HG03457 (cell line): ENCODE data around the gene COL26A1.
"Not testable (repeated sequence)": the region's sequence is repeated elsewhere in the genome, so short reads cannot be mapped to it uniquely, and the experiment has no call there.

Source experiments
- ATAC-seq: cut with Tn5 transposase; IDR thresholded peaks from one replicate; pipeline ENCODE4 v1.9.1; 2021; ENCODE audit warnings: moderate number of reproducible peaks; ENCODE audit not compliant: unreplicated experiment

COL26A1 gene

DNA sequence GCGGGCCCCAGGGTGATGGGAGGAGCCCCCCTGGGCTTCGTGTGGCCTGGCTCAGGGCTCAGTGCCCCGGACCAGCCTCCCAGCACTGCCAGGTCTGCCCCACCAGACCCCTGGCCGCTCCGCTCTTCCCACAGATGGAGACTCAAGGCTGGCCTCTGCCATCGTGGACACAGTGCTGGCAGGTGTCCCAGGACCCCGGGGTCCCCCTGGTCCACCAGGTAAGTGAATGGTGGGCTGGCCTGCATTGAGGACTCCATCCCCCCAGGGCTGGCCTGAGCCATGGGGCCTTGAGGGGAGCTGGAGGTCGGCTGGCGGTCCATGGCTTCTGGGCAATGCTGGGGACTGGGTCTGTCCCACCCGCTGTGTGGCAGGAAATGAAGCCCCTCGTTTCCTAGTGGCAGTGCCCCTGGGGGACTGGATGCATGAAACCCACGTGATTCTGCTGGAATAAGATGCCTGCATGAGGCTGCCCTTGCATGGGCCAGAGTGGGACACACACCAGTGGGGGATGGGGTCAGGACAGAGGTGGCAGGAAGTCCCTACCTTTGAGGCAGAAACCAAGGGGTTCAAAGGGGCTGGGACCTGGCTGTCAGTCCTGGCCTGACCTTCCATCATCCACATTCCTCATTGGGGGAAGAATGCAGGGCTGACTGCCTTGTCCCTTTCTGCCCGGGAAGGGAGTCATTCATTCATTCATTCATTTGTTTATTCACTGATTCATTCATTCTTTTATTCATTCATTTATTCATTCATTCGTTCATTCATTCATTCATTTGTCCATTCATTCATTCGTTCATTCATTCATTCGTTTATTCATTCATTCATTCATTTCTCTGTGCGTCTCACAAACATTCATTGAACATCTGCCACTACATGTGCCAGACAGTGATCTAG, 184.6 kb downstream of the COL26A1 start:
- no peak for ATAC-seq

DNA sequence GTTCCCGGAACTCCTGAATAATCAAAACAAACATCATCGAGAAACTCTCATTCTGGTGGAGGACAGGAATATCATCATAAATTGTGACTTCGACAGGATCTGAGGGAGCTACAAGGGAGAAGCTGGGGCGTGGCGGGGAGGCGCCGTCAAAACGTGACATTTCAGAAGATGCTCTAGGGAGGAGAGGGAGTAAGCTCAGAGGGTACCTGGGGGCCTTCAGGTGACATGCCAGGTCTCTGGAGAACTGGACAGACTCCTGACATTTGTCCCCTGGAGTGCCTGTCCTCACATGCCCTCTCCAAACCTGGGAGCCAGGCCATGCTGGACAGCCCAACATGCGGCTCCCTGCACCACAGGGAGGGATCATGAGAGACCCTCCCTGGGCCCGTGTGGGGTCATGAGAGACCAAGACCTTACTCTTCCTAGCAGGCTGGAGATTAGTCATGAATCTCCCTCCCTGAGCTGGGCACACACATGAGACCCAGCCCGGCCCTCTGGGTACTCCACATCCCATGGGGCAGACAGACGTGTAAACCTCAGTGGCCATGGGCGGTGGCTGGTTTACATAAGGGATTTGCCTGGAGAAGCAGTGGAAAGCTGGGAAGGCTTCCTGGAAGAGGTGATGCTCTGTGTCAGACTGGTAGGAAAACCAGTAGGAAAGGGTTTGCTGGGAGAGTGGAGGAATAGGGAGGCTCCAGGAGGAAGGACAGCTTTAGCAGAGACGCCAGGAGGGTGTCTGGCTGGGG, 185.4 kb downstream of the COL26A1 start:
- no peak for ATAC-seq

DNA sequence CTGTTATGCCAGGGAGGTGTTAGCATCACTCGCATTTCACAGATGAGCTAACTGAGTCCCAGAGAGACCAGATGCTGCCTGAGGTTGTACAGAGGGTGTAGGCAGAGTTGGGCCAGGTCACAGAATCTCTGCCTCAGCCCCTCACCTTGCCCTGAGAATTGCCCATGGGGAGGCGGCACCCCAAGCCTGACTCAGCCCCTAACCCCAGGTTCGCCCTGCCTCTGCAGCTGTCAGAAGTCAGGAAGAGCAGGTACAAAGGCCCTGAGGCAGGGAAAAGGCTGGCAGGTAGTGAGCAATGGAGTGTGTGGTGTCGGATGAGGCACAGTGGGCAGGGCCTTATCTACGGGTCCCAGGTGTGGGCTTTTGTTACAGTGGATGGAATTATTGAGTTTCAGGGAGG, 187.1 kb downstream of the COL26A1 start:
- ATAC-seq = no peak

DNA sequence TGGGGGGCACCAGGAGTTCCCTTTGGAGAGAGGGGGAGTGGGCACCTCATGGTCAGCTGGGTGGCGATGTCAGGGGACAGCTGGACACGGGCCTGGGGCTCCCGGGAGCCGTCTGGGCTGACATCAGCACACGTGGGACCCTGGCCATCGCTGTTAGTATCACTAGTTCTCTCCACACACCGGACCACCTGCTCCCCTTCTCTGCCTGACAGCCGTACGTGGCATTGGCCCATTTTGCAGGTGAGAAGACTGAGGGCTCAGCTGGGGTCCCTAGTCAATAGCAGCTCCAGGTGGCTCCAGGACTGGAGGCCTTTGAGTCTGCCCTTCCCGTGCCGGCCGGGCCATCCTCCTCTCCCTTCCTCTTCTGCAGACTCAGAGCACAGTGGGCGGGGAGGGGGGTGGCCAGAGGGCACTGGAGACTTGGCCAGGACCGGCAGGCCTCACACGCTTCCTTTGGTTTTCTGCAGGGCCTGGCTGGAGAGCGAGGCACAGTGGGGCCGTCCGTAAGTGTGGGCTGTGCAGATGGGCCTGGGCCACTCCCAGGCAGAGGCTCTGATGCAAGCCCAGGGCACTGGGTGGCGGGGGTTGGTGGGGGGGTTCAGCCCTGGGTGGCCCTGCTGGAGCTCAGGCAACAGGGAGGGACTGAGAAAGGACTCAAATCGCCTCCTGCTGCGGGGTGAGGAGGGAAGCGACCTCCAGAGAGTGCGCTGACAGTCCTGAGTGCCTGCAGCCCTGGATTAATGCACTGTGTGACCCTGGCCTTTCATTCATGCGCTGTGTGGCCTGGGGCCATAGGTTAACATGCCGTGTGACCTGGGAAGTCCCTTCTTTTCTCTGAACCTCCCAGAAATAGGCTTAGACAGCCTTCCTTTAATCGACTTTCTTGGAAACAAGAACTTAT, 188.2 kb downstream of the COL26A1 start:
- no peak for ATAC-seq

DNA sequence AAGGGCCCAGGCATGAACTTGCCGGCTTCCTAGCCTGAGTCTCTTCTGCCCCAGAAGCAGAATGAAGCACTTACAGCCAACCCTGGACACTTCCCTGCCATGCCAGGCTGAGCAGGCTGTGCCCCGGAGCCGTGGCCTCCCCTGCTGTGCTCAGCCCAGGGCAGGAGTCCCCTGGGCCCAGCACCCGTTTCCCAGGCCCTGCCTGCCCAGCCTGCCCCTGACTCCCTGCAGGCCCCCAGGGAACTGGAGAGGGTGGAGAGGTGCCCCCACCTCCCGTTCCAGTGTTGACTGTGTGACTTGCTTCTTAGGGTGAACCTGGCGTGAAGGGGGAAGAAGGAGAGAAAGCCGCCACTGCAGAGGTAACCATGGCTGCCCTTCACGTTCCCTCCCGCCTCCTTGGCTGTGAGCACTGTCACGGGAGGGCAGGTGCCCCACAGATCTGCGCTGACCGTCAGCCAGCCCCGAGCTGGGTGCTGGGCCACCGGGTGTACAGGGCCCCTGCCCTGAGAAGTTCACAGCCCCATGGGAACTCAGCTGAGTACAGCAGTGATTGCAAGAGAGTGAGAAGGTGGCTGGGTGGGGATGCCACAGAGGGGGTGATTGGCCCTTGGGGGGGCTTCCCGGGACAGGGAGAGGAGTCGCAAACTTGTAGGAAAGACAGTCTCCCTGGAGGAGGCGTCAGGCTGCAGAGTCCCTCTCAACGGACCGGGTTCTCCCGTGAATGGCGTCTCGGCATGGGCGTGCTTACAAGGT, 190.5 kb downstream of the COL26A1 start:
- no peak for ATAC-seq

DNA sequence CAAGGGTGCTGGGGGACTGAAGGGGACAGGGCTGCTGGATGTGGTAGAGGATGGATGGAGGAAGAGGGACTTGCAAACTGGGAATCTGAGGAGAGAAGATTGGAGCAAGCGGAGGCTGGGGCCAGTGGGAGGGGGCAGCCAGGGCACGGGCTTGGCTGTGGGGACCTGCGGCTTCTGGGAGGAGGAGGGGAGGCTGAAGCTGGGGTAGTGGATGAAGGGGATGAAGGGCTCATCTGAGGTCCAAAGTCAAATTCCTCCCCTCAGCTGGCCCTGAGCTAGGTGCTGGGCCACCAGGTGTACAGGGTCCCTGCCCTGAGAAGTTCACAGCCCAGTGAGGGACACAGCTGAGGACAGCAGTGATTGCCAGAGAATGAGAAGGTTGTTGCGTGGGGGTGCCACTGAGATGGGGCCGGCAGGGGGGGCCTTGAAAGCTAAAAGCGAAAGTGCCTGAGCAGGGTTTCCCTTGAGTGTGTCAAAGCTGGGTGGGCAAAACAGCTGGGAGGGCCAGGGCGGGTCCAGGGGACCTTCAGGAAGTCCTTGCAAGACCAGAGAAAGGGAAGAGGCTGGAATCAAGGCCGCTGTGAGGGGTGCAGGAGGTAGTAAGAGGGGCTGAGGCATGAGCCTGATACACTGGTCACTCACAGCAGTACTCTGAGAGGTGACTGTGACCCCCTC, 191.2 kb downstream of the COL26A1 start:
- no peak for ATAC-seq

DNA sequence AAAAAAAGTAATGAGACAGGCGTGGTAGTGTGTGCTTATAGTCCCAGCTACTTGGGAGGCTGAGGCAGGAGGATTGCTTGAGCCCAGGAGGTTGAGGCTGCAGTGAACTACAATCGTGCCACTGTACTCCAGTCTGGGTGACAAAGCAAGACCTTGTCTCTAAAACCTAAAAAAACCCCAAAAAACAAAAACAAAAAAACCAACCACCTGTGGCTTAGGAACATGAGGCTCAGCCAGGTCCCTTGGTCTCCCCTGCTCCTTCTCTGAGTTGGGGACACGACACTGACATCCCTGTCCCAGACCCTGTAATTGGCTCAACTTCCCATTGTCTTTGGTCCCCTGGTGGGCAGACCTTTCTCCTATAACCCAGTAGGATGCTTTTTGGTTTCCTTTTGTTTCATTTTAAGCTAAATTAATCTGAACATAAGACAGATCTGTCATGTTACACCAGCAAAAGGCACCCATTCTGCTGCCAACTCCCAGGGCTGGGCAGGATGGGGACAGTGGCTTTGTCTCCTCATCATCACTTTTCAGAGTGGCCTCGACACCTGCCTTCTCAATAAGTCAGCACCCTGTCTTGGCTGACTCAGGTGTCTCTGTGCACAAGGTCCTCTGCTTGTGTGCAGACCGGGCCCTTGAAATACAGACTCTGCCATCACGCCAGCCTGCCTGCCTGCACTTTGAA, 192.1 kb downstream of the COL26A1 start:
- no peak for ATAC-seq

DNA sequence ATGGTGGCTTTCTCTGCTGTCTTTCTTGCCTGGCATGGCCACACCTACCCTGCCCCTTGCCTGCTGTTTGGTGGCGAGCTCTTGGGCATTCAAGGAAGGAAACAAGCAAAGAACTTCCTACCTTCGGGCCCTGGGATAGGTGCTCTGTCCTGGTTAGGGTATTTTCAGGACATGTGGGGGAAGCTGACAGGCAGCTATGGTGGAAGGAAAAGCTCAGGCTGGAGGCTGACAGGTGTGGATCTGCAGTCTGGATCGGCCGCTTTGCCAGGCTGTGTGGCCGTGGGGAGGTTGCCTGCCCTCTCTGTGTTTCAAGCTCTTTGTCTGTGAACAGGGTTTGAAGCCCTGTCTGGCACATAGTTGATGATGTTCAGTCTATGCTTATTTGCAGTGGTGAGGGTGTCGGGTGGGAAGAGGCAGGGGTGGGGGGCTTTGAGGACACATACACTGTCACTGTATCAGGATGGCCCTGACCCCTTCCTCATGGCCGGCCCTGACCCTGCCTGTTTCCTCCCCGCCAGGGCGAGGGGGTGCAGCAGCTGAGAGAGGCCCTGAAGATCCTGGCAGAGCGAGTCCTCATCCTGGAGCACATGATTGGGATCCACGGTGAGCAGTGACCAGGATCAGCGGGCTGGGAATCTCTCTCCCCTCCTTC, 192.7 kb downstream of the COL26A1 start:
- ATAC-seq = no peak

DNA sequence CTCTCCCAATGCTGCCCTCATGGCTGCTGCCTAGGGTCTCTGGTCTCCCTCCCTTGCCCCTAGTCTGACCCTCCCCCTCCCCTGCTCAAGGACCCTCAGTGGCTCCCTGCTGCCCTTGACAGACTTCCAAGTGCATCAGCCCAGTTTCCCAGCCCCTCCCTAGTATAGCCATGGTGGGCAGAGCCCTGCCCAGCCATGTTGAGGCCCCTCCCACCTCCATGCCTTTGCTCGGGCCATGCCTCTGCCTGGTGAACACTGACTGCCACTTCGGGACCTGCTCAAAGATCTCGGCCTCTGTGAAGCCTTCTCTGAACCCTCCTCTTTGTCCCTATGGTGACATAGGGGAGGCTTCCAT, 193.2 kb downstream of the COL26A1 start:
- no peak for ATAC-seq

DNA sequence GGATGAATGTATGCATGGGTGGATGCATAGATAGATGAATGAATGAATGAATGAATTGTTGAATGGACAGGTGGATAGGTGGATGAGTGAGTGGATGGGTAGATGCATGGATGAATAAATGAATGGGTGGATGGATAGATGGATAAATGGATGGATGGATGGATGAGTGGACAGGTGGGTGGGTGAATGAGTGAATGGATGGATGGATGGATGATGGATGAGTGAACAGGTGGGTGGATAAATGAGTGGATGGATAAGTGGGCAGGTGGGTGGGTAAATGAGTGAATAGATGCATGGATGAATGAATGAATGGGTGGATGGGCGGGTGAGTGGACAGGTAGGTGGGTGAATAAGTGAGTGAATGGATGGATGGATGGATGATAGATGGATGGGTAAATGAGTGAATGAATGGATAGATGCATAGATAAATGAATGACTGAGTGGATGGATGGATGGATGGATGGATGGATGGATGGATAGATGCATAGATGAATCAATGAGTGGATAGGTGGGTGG, 193.8 kb downstream of the COL26A1 start:
- ATAC-seq = no peak

DNA sequence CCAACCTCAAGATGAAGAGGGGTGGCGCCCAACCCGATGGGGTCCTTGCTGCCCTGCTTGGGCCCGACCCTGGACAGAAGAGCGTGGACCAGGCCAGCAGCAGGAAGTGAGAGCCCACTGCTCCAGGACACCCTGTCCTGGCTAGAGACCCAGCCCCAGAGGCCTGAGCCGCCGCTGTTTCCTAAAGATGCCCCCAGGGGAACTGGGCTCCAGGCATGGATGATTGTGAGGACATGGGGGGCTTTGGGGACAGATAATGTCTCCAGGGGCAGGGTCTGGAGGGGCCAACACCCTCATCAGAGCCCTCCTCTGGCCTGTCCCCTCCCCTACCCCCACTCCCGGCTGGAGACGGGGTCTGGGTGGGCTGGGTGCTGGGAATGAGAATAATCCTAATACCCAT, 194.7 kb downstream of the COL26A1 start:
- no peak for ATAC-seq

DNA sequence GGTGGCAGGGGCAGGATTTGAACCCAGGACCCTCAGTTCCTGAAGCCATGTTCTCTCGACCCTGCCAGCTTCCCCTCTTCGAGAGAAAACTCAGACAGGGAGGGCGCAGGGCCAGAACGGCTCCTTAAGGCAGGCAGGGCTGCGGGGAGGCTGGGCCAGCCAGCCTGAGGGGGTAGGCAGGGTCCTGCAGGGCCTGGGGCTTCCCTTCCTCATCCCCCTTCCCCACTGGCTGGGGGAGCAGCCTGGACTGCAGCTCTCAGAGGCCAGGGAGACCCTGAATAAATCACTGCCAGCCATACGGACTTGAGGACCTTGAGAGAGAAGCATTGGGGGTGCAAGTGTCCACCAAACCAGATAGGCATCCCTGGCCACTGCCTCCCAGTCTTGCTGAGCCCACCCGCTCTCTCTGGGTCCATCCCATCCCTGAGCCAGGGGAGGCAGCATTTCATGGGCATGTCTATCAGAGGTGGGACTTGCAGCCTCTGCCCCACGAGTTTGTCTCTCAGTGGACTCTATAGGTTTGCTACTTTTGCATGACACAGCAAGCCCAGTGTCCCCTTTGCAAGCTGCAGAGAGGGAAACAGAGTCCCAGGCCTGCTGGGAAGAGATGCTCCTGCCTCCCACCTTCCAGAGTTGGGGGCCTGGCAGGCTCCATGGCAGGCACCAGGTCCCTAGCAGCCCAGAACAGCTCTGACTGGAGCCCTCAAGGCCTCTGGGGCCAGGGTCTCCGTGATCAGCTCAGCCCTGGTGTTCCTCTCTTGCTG, 195.5 kb downstream of the COL26A1 start:
- ATAC-seq = no peak

DNA sequence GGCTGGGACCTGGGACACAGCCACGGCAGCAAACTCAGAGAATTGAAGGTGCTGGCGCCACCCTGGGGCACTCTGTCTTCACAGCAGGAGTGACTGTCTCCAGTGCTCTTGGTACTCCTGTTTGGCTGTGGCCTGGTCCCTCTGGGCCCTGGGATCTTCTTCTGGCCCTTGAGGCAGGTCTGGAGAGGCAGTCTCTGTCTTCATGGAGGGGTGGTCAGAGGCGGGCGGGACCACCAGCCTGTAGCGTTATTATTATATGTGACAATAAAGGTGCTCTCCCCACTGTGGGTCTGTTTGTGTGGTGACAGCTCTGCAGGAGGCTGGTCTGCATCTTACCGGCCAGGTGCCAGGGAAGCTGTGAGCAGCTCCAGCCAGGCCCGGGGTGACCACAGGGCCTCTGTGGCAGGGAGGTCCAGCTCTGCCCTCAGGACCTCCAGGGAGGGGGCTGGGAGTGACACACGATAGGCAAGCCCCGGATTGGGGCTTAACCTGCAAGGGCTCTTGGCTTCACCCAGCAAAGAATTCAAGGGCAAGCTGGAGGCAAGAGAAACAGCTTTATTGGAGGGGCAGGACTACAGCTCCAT, 196.2 kb downstream of the COL26A1 start:
- no peak for ATAC-seq

DNA sequence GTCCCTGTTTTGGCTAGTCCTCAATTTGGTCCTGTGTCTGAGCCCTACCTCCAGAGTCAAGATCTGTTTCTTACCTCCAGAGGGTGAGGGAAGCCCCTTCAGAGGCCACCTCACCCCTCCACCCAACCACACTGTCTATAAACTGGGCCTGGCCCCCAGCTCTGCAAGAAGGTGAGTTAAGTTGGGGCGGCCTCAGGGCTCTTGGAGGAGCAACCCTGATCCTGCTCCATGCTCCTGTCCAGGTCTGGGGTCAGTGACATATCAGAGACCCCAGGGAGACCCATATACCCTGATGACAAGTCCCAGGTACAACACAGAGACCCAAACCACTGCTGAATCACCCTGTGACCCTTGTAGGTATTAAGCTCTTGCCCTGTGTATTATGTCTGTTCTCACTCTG, 196.9 kb downstream of the COL26A1 start:
- ATAC-seq = no peak

DNA sequence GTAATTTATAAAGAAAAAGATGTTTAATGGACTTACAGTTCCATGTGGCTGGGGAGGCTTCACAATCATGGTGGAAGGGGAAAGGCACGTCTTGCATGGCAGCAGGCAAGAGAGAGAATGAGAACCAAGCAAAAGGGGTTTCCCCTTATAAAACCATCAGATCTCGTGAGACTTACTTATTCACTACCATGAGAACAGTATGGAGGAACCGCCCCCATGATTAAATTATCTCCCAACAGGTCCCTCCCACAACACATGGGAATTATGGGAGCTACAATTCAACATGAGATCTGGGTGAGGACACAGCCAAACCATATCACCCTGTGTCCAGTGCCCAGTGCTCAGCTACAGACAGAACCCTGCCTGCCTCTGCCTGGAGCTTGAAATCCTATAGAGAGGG, 197.3 kb downstream of the COL26A1 start:
- not testable (repeated sequence) for ATAC-seq

DNA sequence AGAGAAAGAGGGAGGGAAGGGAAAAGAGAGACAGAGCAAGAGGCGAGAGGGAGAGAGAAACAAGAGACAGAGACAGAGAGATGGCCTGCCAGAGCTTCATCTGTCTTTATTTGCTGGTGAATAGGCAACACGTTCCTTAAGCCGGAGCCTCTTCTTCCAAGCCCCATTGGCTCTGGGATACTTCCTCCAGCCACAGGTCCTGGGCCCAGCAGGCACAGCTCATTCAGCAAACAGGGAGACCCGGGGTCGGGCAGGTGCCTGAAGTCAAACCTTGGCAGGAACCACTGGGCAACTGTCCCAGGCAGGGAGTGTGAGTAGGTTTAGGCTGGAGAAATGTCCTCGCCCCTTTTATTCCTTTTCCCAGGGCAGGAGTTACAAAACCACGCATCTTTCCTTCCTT, 198.2 kb downstream of the COL26A1 start:
- no peak for ATAC-seq

DNA sequence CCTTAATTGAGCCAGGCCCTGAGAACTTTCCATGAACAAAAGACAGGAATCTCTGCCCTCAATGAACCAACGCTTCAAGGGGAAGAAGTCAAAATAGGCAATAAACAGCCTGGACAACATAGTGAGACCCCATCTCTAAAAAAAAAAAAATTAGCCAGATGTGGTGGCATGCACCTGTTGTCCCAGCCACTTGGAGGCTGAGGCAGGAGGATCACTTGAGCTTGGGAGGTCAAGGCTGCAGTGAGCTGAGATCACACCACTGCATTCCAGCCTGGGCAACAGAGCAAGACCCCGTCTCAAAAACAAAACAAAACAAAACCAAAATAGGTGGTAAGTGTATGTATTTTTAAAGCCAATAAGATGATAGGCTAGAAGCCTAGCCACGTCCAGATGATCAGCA, 198.6 kb downstream of the COL26A1 start:
- ATAC-seq = not testable (repeated sequence)
